ENCODE measurements around the gene TSPYL6.

DNA sequence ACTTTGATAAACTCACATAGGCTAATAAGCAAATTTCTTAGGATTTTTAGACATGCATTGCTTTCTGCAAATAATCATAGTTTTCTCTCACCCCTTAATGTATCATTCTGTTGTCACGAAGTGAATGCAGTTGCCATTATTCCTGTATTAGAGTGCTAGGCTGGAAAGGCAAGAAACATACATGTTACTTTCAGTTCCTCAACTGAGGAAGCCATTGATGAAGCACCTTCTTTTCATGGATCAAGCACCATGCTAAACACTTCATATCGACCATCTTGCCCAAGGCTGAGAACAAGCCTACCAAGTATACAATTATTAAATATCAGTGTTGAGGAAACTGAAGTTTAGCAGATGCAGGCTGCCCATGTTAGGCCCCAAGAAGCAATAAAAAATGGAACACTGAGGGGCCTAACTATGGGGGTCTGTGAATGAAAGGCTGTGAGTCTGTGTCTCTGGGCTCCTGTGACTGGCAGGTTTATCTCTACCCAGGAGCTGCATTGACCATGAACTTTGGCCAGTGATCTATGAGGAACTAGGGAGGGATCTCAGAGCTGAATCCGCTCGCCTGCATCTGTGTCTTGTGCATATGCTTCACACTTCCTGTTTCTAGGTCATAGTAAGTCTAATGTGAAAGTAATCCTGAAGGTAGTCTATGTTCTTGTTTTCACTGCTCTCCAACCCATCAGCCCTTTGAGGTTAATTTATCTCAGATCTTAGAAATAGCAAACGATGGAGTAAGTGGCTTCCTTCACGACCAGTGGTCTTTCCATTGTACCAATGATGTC, 16.0 kb upstream of the TSPYL6 start:
- TF ChIP-seq CTCF (IDR thresholded peaks at IDR 0.05) (no peak), POLR2A (IDR thresholded peaks at IDR 0.05) (no peak)

All from body of pancreas (tissue), 4 donors.